Measurements from ENCODE around the gene KCNE3. TPM values are rescaled to one million over a fixed set of nuclear protein-coding genes. Genes with fewer than 3 reads are reported as not detected.

KCNE3 gene
- total and polyA plus RNA-seq, 11 donors: 1.3 to 9.5 (median 2.3) TPM

DNA sequence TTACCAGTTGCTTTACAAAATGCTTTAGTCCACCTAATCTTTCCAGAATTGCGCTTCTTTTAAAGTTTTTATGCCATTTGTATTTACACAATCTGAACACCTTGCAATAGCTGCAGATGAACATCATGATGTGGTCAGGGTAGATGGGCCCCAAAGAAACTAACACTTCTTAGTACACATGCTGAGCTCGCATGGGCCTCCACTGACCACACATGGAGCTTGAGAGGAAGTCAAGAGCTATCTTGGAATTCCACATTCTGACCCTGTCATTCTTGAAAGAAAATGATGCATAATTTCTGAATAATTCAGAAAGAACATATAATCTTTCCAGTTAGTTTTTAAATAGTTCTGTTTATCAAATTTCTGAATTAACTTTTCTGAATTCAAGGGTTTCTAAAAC is 18.5 kb upstream of the KCNE3 start:
- Histone ChIP-seq H3K4me3 (no peak overlapping the region), H3K9me3 (no peaks in the 10 kb centered on the region), H3K27ac (no peak overlapping the region), H3K4me1 (no peaks in the 10 kb centered on the region), H3K36me3 (no peaks in the 10 kb centered on the region), H3K27me3 (no peaks in the 10 kb centered on the region)
- TF ChIP-seq POLR2A (IDR thresholded peaks at IDR 0.05): no peak
- TF ChIP-seq, protein P1, sequence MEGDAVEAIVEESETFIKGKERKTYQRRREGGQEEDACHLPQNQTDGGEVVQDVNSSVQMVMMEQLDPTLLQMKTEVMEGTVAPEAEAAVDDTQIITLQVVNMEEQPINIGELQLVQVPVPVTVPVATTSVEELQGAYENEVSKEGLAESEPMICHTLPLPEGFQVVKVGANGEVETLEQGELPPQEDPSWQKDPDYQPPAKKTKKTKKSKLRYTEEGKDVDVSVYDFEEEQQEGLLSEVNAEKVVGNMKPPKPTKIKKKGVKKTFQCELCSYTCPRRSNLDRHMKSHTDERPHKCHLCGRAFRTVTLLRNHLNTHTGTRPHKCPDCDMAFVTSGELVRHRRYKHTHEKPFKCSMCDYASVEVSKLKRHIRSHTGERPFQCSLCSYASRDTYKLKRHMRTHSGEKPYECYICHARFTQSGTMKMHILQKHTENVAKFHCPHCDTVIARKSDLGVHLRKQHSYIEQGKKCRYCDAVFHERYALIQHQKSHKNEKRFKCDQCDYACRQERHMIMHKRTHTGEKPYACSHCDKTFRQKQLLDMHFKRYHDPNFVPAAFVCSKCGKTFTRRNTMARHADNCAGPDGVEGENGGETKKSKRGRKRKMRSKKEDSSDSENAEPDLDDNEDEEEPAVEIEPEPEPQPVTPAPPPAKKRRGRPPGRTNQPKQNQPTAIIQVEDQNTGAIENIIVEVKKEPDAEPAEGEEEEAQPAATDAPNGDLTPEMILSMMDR (IDR thresholded peaks at IDR 0.05): no peak
- DNase-seq (no peak), ATAC-seq (no peak)
- 84 to 98% (median 88%) methylated on average over 2 of the region's 2 CpGs for WGBS, 4 donors
- intact Hi-C loops (cut with DNase I): no loop called here

- H3K4me1 ChIP-seq: no peaks in the 10 kb centered on the region
- TF ChIP-seq POLR2A (IDR thresholded peaks at IDR 0.05): no peak
- TF ChIP-seq, protein P1 (IDR thresholded peaks at IDR 0.05): no peak
- DNase-seq (no peak), ATAC-seq (no peak)
- no peak overlapping the region for H3K27ac ChIP-seq
- H3K4me3 ChIP-seq: no peak overlapping the region
- 61 to 72% (median 63%) methylated on average over 3 of the region's 3 CpGs for WGBS, 4 donors
- H3K9me3 ChIP-seq: no peaks in the 10 kb centered on the region
- intact Hi-C loops (cut with DNase I): no loop called here
- H3K27me3 ChIP-seq: no peaks in the 10 kb centered on the region
- H3K36me3 ChIP-seq: no peaks in the 10 kb centered on the region
Measured at GRCh38 chr11:74480688-74481417, 13.5 kb upstream of the KCNE3 start.

DNA sequence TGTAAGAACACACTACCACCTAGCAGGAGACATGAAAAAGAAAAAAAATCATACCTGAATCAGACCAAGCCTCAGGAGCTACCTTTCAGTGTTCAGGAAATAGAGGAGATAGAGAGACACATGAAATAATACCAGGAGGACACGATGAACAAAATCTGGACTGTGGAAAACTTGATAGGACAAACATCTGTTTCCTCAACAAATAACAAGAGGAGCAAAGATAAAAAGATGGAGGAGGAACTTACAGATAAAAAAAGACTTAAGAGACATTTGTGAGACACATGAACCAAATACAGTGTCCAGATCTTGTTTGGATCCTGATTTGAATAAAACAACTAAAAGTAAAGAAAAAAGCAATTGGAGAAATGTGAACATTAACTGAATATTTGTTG is 12.4 kb upstream of the KCNE3 start:
- TF ChIP-seq, protein P1 (IDR thresholded peaks at IDR 0.05): no peak
- no peak for TF ChIP-seq POLR2A (IDR thresholded peaks at IDR 0.05)
- ATAC-seq: no peak
- H3K4me3 ChIP-seq: no peak overlapping the region
- H3K27ac ChIP-seq: no peak overlapping the region
- no peaks in the 10 kb centered on the region for H3K4me1 ChIP-seq
- WGBS, 4 donors: 15 to 47% (median 40%) methylated on average over 1 of the region's 1 CpG
- intact Hi-C loops (cut with DNase I): no loop called here
- no peaks in the 10 kb centered on the region for H3K36me3 ChIP-seq
- DNase-seq: no peak
- no peaks in the 10 kb centered on the region for H3K9me3 ChIP-seq
- H3K27me3 ChIP-seq: no peaks in the 10 kb centered on the region

GRCh38 chr11:74478877-74479731 is 11.8 kb upstream of the KCNE3 start:
- whole genome bisulfite sequencing, 4 donors: 65 to 79% (median 74%) methylated on average over 10 of the region's 10 CpGs
- no peak for DNase-seq

More at GRCh38 chr11:74478877-74479731, 11.8 kb upstream of the KCNE3 start:
- Histone ChIP-seq H3K4me1 (no peaks in the 10 kb centered on the region), H3K36me3 (no peaks in the 10 kb centered on the region), H3K27me3 (no peaks in the 10 kb centered on the region), H3K4me3 (no peak overlapping the region), H3K9me3 (no peaks in the 10 kb centered on the region), H3K27ac (no peak overlapping the region)
- TF ChIP-seq, protein P1 (IDR thresholded peaks at IDR 0.05): no peak
- no peak for TF ChIP-seq POLR2A (IDR thresholded peaks at IDR 0.05)
- intact Hi-C loops (cut with DNase I): no loop called here
- ATAC-seq: no peak
